ENCODE measurements around the gene CFAP161.

GRCh38 chr15:81118361-81118760 lies 15.7 kb upstream of the CFAP161 start:
- no peak for TF ChIP-seq CTCF (IDR thresholded peaks at IDR 0.05)
- no peak for TF ChIP-seq POLR2A (IDR thresholded peaks at IDR 0.05)
- TF ChIP-seq POLR2AphosphoS5 (IDR thresholded peaks at IDR 0.05), result no peak
